Choroid plexus epithelial cell (primary cell): ENCODE results near the gene SH3BP2.

Source experiments
- DNase-seq: peaks from one replicate; pipeline ENCODE4 v3.0.0-alpha.2; 2010; ENCODE audit warnings: low read depth
- H3K4me3 ChIP-seq: 2 replicates; pipeline ENCODE4 v1.5.1; 2011; ENCODE audit warnings: low read depth, mild to moderate bottlenecking, control low read depth, low read length, moderate library complexity
- TF ChIP-seq, protein P1 (sequence below): conservative IDR thresholded peaks from 2 replicates; pipeline ENCODE4 v1.5.1; 2011; ENCODE audit warnings: low read depth, mild to moderate bottlenecking, control low read depth, inconsistent platforms, low read length, moderate library complexity

The SH3BP2 gene

DNA sequence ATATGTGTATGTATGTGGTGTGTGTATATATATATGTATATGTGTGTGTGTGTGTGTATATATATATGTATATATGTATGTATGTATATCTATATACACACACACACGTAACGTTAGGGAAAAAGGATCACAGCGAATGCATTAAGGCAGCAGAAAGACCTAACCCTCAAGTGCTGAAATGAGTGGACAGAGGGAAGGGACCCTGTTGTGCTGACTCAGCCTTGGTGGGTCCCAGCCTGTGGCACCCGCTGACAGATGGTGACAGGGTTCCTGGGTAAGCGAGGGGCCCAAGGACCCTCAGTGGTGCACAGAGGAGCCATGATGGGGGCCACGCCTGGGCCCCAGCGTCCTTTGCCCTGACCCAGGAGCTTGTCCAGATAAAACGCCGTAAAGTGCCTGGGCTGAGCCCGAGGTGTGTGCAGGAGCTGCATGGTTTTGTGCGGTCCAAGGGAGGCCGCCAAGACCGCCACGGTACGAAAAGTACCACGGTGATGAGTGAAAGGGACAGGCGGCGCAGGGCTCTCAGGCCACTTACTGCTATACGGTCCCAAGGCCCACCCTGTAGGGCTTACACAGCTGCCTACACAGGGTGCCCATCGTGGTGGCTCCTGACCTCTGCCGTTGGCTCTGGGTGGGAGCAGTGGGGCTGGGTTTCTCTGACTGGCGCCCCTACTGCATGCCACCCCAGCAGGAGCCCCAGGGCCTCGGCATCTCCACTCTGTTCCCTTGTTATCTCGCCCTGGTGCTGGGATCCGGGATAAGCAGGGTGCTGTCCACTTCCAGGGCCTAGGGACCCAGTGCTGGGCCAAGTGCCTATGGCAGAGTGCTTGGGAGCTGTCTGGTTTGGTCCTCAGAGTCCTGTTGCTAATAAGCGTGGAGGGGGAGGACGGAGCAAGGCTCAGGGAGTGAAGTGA, 10.0 kb downstream of the SH3BP2 start:
- no peak for DNase-seq
- no peak overlapping the region for H3K4me3 ChIP-seq
- TF ChIP-seq, protein P1, sequence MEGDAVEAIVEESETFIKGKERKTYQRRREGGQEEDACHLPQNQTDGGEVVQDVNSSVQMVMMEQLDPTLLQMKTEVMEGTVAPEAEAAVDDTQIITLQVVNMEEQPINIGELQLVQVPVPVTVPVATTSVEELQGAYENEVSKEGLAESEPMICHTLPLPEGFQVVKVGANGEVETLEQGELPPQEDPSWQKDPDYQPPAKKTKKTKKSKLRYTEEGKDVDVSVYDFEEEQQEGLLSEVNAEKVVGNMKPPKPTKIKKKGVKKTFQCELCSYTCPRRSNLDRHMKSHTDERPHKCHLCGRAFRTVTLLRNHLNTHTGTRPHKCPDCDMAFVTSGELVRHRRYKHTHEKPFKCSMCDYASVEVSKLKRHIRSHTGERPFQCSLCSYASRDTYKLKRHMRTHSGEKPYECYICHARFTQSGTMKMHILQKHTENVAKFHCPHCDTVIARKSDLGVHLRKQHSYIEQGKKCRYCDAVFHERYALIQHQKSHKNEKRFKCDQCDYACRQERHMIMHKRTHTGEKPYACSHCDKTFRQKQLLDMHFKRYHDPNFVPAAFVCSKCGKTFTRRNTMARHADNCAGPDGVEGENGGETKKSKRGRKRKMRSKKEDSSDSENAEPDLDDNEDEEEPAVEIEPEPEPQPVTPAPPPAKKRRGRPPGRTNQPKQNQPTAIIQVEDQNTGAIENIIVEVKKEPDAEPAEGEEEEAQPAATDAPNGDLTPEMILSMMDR: no peak

DNA sequence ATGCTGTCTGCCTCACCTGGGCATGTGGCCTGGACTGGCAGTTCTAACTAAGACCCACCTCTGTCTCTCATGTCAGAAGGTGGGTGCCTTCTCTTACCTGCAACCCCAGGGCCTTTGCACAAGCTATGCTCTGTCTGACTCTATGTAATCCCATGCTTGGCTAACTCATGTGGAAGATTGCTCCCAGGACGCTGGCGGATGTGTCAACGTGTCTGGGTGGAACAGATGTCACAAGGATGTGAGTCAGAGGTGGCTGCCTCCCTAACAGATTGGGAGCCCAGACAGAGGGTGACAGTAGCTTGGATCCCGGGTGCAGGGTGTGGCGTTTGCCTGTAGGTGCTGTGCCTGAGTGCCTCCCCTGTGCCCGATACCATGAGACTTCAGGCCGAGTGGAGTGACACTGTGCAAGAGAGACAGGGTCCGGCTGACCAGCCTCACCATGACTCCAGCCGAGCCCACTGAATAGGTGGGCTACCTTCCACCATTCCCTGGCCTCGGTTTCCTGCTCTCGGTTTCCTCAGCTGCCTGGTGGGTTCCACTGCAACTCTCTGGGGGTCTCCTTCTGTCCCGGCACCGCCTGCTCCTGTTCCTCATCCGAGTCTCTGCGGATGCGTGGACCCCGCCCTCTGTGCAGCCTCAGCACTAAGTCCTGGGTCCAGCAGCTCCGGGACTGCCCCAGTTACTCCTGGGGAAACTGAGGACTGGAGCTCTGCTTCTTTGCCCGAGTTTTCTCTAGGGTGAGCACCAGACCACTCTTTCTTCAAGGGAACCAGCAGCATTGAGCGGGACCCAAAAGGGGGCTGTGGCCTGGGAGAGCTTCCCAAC, 11.0 kb downstream of the SH3BP2 start:
- DNase-seq: no peak
- TF ChIP-seq, protein P1: no peak
- no peak overlapping the region for H3K4me3 ChIP-seq

DNA sequence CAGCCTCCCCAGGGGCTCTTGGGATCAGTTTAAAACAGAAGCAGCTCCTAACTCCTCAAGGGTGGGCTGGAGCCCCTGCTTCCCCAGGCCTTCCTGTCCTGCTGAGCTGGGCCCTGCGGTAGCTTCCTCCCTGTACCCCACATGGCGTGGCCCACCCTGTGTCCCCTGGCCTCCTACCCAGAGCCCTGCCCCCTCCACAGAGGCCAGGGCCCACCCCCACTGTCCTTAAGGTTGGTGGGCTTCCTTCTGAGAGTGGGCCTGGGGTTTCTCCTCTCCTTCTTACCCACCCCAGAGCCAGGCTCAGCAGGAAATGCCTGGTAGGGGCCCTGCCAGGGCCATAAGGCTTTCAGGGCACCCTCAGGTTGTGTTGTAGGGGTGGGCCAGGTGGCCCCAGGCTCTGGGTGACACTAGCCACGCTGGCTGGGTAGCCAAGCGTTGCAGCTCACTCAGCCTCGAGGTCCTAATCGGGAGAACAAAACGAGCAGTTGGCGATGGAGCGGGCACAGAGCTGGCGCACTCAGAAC, 11.6 kb downstream of the SH3BP2 start:
- H3K4me3 ChIP-seq: no peak overlapping the region
- TF ChIP-seq, protein P1: no peak
- DNase-seq: no peak

DNA sequence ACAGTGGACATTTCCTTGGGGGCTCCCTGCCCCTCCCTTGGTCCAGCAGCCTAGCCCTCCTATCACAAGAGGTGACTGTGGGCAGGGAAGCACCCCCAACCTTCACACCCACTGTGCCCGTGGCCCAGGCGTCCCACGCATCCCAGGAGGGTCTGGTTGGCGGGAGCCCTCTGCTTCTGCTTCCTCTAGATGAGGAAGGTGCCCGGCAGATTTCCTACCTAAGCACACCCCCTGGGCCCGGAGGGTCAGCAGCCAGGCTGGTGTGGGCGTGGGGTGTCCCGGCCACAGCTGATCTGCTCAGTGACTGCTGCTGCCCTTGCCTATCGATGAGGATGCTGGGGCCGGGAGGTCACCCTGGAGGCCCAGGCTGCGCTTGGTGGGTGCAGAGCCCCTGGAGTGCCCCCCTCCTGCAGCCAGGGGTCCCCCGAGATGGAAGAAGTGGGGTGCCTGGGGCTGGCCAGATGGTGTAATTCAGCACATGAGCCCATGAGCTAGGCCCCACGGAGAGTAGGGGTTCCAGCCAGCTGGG, 12.2 kb downstream of the SH3BP2 start:
- no peak overlapping the region for H3K4me3 ChIP-seq
- no peak for DNase-seq
- TF ChIP-seq, protein P1: no peak

DNA sequence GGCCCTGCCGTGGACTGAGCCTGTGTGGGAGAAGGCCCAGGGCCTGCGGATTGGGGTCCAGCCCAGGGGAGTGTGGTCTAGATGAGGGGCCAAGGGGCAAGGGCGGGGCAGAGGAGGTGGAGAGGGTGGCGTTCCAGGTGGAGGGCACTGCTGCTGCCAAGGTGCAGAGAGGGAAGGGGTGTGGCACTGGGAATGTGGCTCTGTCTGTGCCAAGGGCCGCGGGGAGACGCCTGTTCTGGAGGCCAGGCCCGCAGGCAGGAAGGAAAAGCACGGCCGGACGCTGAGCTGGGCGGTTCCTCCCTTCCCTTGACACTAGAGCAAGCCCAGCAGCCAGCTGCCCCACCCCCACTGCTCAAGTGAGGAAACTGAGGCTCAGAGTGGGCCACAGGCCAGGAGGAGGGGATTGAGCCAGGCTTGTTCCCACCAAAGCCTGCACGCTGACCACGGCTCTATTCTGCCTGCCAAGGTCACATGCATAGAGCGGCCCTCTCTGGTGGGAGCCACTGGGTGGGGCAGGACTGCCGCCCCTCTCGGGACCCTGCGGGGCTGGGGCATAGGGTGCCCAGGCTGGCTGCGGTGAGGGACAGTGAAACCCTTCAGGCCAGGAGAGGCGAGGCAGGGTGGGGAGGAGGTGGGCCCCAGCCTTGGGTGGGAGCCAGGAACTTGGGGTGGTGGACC, 13.0 kb downstream of the SH3BP2 start:
- TF ChIP-seq, protein P1: no peak
- H3K4me3 ChIP-seq: no peak overlapping the region
- DNase-seq: no peak
